Fibroblast of skin of left biceps (primary cell): ENCODE data around the gene CCL22.
A peak's percentile ranks its signal among the peaks of the same experiment; 100 is the strongest.

Experiments used
- DNase-seq, 2 experiments: peaks; one replicate each; pipeline ENCODE4 v3.0.0-alpha.2; 2013; ENCODE audit warnings: low read depth in 2 of 2

Gene CCL22

DNA sequence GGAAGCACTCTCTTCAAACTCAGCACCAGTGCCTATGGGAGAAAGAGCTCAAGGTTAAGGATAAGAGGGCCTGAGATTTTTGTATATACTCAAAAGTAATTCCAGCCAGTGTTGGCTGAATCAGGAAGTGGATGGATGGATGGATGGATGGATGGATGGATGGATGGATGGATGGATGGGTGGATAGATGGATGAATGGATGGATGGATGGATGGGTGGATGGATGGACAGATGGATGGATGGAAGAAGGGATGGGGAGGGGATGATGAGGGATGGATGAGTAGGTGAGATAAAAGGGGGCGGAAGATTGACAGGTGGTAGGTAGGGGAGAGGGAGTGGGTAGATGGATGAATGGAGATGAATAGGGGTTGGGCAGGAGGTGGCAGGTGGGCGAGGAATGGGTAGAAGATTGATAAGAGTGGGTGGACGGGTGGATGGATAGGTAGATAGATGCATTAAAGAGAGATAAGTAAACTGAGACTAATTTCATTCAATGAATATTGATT, 17.8 kb downstream of the CCL22 start:
- DNase-seq: no peak

DNA sequence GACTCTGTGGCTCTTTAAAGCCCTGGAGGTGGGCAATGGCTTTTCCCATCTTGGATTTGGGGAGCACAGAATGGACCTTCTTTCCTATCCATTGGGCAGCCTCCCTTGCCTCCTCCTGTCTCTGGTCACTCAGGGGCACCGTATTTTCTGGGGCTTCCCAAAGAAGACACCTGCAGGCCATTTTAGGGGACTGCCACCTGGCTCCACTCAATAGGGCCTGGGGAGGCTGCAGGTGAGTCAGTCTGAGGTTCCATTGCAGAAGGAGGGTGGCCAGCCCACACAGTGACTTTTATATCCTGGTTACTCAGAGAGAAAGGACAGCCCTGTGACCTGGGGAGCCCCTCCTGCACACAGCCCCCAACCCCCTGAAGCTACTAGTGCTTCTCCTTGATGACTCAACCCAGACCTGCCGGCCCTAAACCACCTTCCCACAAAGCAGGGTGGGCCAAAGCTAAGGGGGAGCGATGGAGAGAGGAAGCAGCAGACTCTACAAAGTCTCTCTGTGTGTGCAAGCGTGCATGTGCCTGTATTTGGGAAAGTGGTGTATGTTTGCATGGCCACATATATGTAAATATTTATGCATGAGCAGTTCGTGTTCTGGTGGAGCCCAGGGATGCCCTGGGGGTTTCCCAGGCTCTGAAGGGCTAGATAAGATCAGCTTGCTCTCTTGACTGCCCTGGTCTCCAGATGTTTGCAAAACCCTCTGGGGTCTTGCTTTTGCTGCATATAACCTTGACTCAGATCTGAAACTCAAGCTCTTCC, 18.7 kb downstream of the CCL22 start:
- no peak for DNase-seq

DNA sequence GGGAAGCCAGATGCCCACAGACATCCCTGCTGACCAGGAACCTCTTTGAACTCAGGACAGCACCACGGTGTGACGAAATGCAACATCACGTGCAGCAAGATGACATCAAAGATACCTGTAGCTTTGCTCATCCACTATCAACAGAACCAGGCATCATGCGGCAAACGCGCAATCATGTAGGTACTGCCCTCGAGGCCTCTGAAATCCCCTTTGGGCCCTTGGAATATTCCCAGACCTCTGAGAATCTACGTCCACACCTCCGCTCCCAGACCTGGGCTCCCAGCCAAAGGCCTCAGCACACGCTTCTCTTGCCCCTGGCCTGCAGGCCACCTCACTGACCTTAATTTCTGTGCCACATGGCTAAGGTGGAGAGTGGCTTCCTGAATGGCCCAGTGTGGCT, 21.0 kb downstream of the CCL22 start:
- no peak for DNase-seq

DNA sequence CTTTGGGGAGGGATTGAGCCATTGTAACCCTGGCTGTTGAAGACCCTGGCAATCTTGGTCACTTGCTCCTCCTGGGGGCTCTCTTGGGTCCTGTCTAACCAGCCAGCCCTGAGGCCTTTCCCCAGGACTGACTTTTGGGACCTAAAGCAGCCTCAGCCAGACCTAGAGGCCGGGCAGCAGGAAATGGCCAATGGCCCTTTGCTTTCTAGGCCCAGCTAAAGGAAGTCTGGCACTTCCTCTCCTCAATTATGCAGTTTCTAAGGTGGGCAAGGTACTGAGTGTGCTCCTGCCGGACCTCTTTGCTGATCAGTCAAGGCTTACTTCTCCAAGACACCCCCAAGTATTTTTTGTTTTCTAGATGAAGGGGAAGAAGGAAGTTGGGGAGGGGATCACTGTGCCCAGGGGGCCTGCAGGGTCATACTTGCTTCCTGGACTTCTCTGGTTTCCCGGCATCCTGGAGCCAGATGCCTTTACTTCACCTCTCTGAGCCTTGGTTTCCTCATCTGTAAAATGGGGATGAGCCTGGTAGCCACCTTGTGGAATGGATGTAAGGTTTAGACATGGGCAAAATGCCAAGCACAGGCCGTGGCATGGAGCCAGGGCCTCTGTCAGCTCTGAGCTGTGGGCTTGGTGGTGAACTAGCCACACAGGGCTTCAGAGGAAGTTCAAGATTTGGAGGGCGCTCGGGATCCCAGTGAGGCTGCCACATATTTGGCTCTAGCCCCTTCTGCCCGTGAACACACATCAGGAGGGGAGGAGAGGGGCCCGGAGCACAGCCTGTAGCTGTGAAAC, 22.3 kb downstream of the CCL22 start:
- no peak for DNase-seq

DNA sequence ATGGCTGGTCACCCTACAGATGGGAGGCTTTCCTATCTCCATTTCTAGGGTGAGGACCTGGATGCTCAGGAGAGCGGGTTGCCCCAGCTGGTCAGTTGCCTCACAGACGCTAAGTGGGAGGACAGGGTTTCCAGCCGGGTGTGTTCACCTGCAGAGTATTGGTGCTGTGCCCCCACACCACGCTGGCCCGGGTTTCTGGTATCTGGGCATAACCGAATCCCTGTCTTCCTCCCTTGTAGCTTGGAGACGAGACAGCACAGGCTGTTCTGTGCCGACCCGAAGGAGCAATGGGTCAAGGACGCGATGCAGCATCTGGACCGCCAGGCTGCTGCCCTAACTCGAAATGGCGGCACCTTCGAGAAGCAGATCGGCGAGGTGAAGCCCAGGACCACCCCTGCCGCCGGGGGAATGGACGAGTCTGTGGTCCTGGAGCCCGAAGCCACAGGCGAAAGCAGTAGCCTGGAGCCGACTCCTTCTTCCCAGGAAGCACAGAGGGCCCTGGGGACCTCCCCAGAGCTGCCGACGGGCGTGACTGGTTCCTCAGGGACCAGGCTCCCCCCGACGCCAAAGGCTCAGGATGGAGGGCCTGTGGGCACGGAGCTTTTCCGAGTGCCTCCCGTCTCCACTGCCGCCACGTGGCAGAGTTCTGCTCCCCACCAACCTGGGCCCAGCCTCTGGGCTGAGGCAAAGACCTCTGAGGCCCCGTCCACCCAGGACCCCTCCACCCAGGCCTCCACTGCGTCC, 23.4 kb downstream of the CCL22 start:
- no peak for DNase-seq

DNA sequence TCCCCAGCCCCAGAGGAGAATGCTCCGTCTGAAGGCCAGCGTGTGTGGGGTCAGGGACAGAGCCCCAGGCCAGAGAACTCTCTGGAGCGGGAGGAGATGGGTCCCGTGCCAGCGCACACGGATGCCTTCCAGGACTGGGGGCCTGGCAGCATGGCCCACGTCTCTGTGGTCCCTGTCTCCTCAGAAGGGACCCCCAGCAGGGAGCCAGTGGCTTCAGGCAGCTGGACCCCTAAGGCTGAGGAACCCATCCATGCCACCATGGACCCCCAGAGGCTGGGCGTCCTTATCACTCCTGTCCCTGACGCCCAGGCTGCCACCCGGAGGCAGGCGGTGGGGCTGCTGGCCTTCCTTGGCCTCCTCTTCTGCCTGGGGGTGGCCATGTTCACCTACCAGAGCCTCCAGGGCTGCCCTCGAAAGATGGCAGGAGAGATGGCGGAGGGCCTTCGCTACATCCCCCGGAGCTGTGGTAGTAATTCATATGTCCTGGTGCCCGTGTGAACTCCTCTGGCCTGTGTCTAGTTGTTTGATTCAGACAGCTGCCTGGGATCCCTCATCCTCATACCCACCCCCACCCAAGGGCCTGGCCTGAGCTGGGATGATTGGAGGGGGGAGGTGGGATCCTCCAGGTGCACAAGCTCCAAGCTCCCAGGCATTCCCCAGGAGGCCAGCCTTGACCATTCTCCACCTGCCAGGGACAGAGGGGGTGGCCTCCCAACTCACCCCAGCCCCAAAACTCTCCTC, 24.1 kb downstream of the CCL22 start:
- no peak for DNase-seq

DNA sequence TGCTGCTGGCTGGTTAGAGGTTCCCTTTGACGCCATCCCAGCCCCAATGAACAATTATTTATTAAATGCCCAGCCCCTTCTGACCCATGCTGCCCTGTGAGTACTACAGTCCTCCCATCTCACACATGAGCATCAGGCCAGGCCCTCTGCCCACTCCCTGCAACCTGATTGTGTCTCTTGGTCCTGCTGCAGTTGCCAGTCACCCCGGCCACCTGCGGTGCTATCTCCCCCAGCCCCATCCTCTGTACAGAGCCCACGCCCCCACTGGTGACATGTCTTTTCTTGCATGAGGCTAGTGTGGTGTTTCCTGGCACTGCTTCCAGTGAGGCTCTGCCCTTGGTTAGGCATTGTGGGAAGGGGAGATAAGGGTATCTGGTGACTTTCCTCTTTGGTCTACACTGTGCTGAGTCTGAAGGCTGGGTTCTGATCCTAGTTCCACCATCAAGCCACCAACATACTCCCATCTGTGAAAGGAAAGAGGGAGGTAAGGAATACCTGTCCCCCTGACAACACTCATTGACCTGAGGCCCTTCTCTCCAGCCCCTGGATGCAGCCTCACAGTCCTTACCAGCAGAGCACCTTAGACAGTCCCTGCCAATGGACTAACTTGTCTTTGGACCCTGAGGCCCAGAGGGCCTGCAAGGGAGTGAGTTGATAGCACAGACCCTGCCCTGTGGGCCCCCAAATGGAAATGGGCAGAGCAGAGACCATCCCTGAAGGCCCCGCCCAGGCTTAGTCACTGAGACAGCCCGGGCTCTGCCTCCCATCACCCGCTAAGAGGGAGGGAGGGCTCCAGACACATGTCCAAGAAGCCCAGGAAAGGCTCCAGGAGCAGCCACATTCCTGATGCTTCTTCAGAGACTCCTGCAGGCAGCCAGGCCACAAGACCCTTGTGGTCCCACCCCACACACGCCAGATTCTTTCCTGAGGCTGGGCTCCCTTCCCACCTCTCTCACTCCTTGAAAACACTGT, 25.0 kb downstream of the CCL22 start:
- DNase-seq: no peak

DNA sequence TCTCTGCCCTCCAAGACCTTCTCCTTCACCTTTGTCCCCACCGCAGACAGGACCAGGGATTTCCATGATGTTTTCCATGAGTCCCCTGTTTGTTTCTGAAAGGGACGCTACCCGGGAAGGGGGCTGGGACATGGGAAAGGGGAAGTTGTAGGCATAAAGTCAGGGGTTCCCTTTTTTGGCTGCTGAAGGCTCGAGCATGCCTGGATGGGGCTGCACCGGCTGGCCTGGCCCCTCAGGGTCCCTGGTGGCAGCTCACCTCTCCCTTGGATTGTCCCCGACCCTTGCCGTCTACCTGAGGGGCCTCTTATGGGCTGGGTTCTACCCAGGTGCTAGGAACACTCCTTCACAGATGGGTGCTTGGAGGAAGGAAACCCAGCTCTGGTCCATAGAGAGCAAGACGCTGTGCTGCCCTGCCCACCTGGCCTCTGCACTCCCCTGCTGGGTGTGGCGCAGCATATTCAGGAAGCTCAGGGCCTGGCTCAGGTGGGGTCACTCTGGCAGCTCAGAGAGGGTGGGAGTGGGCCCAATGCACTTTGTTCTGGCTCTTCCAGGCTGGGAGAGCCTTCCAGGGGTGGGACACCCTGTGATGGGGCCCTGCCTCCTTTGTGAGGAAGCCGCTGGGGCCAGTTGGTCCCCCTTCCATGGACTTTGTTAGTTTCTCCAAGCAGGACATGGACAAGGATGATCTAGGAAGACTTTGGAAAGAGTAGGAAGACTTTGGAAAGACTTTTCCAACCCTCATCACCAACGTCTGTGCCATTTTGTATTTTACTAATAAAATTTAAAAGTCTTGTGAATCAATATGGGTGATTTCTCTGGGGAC, 25.9 kb downstream of the CCL22 start:
- DNase-seq: no peak

DNA sequence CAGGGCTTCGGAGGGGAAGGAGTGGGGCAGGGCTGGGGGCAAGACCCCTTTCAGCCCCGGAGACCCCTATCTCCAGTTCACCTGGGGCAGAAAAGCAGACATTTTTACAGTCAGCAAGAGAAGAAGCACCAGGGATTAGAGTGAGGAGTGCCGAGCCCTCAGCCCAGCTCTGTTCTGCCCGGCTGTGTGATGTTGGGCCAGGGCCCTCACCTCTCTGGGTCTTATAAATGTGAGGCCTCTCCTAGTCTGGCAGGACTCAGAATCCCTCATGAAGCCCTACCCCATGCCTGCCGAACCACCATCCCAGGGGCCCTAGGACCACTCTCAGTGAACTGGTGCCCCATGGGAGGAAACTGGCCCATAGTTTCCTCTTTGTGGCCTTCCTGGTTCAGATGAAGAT, 26.5 kb downstream of the CCL22 start:
- DNase-seq: no peak

DNA sequence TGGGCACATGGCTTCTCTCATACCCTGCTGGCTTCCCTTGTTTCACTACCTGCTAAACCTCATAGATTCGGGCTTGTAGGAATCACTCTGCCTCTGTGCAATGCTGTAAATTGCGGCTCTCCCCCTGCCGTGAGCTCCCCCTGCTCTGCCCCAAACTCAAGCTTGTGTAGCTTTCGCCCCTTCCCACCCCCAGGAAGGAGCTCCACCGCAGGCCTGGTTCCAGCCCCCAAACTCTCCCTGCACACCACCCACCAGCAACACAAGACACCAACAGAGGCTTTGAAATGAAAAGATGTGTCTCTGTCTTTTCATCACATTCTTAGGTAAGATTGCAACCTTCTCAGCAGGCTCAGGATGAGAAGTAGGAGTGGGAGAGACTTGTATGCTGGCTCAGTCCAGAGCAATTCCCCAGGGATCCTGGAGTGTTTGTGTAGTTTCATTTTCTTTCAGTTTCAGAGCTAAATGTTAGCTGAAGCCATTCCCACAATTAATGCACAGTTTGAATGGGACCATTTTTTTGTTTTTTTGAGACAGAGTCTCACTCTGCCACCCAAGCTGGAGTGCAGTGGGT, 27.9 kb downstream of the CCL22 start:
- peak; percentile 12 for DNase-seq

DNA sequence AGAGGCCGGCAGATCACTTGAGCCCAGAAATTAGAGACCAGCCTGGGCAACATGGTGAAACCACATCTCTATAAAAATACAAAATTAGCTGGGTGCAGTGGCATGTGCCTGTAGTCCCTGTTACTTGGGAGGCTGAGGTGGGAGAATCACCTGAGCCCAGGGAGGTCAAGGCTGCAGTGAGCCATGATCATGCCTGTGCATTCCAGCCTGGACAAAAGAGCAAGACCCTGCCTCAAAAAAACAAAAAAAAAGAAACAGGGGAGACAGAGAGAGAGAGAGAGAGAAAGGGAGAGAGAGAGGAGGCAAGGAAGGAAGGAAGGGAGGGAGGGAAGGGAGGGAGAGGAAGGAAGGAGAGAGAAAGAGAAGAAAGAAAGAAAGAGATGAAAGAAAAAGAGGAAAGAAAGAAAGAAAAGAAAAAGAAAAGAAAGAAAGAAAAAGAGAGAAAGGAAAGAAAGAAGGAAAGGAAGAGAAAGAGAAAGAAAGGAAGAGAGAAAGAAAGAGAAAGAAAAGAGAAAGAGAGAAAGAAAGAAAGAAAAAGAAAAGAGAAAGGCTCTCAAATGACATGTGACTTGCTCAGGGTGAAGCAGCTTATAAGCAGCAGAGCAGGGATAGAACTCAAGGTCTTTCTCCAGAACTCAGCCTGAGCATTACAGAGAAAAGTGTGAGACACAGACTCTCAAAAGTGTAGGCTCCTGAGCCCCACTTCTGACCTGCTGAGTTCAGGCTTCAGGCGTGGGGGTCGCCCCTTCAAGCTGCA, 29.2 kb downstream of the CCL22 start:
- DNase-seq: no peak

DNA sequence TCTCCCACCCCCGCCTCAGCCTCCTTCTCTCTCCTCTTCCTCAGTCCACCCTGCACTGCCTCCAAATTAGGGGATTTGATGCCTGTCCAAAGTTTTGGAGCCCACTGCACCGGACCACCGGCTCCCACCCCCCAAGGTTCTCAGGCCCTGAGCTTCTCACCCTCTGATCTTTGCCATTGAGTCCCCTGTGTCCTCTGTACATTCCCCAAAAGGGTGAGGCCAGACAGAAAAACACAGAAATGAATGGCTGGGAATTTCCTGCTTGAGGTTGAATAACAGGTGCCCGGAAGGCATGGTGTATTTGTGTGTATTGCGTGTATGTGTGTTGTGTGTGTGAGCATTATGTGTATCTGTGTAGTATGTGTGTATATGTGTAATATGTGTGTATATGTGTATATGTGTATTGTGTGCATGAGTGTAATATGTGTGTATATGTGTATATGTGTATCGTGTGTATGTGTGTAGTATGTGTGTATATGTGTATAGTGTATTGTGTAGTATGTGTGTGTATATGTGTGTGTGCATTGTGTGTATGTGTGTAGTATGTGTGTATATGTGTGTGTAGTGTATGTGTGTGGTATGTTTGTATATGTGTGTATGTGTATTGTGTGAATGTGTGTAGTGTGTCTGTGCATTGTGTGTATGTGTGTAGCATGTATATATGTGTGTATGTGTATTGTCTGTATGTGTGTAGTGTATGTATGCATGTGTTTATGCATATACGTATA, 29.9 kb downstream of the CCL22 start:
- no peak for DNase-seq

DNA sequence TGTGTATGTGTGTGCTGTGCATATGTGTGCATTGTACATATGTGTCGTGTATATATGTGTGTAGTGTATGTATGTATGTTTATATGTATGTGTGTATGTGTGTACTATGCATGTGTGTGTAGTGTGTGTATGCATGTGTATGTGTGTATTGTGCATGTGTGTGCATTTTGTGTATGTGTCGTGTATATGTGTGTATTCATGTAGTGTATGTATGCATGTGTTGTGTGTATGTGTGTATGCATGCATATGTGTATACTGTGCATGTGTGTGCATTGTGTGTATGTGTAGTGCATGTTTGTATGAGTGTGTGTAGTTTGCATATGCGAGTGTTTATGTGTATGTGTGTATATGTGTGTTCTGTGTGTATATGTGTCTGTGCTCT, 30.5 kb downstream of the CCL22 start:
- no peak for DNase-seq

DNA sequence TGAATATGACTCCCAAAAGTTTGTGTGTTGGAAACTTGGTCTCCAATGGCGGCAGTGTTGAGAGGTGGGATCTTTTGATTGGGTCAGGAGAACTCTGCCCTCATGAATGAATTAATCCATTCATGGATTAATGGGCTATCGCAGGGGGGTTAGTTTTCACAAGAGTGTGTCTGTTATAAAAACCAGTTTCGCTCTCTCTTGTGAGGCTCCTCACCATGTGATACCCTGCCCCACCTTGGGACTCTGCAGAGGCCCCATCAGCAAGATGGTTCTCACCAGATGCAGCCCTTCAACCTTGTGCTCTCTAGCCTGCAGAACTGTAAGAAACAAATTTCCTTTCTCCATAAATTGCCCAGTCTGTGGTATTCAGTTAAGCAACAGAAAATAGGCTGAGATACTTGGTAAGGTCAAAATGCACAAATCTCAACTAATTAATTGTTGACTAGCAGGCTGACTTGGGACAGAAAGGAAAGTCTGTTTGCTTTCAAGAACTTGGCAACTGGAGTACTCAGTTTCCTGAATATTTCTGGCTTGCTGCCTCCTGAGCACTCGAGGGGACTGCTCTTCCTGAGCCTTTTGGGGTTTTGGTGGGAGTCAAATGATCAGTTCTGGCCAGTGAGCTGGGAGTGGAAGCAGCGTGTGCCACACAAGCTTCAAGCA, 32.2 kb downstream of the CCL22 start:
- DNase-seq: no peak

DNA sequence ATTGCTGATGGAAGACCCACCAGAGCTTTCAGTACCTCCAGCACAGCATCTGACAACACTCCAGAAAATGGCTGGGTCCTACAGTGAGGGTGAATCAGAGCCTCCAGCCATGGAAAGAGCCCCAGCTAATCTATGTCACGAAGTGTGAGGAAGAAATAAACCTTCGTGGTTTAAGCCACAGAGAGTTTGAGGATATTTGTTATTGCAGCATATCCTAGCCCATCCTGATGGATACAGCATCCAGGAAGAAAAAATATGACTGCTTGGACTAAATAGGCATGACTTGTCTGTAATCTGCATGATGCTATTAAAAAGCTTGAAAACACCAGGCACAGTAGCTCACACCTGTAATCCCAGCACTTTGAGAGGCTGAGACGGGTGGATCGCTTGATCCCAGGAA, 32.7 kb downstream of the CCL22 start:
- no peak for DNase-seq

DNA sequence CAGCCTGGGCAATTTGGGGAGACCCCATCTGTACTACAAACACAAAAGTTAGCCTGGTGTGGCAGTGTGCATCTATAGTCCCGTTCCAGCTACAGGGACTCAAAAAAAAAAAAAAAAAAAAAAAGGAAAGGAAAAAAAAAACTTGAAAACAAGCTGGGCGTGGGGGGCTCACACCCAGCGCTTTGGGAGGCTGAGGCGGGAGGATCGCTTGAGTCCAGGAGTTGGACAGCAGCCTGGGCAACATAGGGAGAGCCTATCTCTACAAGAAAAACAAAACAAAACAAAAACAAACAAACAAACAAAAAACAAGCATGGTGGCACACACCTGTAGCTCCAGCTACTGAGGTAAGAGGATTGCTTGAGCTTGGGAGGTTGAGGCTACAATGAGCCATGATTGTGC, 33.1 kb downstream of the CCL22 start:
- DNase-seq: no peak

DNA sequence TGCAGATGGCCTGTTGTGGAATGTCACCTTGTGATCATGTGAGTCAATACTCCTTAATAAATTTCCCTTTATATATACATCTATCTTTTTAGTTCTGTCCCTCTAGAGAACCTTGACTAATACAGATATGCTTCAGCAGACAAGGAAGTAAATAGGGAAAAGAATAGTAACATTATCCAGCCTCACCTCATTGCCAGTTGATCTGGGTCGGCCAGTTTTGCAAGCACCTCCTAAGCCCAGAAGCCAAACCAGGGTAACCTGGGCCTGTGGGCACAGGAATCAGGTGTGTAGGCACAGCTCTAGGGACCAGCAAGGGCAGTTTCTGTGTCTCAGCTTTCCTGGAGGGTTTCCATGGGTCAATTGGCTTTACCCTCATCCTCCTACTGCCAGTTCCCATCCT, 34.1 kb downstream of the CCL22 start:
- no peak for DNase-seq
